Measurements from ENCODE around the gene ZNF687. TPM values are rescaled to one million over a fixed set of nuclear protein-coding genes. Genes with fewer than 3 reads are reported as not detected.

Gene ZNF687
- total RNA-seq, 1 experiment from 2014 or later, result 34.3 TPM

DNA sequence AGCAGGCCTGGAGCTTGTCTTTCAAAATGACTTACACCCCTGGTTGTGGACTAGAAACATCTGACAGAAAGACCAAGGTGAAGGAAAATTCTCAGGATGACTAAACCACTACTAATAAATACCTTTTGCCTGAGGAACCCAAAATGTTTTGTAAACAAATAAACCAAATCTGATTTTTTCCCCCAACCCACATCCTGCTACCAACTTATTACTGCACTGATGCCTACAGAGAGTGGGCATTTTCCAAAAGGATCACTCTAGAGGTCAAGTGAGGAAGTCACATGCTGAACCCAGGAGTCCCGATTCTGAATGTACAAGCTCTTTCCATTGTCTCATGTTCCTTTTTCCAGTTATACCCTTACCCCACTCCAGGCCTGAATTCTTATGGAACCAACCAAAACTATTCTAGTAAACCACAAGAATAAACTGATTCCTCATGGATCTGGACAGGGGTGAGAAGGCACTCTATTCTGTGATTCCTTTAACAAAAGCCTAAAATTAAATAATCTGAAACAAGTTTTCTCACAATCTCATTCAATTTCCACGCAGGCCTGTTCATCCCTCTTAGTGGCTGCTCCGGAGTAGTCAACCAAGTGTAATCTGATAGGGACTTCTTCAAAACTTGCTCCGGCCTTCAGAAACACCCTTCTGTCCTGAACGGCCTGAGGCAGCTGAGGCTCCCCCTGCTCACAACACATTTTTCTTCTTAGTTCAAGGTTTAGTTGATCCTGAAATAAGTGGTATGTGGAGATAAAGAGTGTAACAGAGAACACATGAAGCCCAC is 43.7 kb downstream of the ZNF687 start:
- peaks cover 0 to under 1% of the 10 kb centered on the region in 2 experiments; a peak in 1 of 4 replicates for H3K36me3 ChIP-seq (ENCODE audit: control insufficient read depth in 1 of 2, insufficient read depth in 2 of 2, low read length in 2 of 2)
- intact Hi-C loops (cut with micrococcal nuclease), result loop anchor here (5.0 kb wide), 1 partner anchor 129 kb away; the partner anchor contains the start of gene PIP5K1A
- ChIA-PET POLR2A (interaction anchor here (1.8 to 2.3 kb wide), 3 partner anchors 12 to 15 kb away, joined by 8 to 18 read pairs (median 11); no protein-coding TSS in a partner anchor), CTCF (interaction anchor here (1.1 kb wide), 2 partner anchors 15 to 25 kb away, joined by 4 to 6 read pairs; no protein-coding TSS in a partner anchor), RAD21 (ENCODE audit: low non-redundant PET in 1 of 2, low total read pairs in 2 of 2, uncharacterized antibody in 2 of 2, unreplicated experiment in 2 of 2) (interaction anchor here in 1 of 2 experiments (1.6 kb wide), 1 partner anchor 15 kb away, joined by 6 read pairs; no protein-coding TSS in a partner anchor)
- no peaks in the 10 kb centered on the region for H4K20me1 ChIP-seq (ENCODE audit: insufficient read depth)
- peaks cover 14% of the 10 kb centered on the region for H3K79me2 ChIP-seq (ENCODE audit: insufficient read depth, low read length)
- H3K9me3 ChIP-seq (ENCODE audit: control insufficient read depth in 1 of 2, insufficient read depth in 1 of 2, low read depth in 1 of 2, low read length in 2 of 2), result no peaks in the 10 kb centered on the region
- no peaks in the 10 kb centered on the region for H3K27me3 ChIP-seq (ENCODE audit: insufficient read depth, low read length)
- no peak overlapping the region for H3K27ac ChIP-seq (ENCODE audit: low read depth, low read length)
- ATAC-seq (no peak), DNase-seq (ENCODE audit: low read depth, low spot score) (no peak)
- no peak overlapping the region for H2AFZ ChIP-seq (ENCODE audit: low read depth, low read length, poor library complexity, severe bottlenecking)
- TF ChIP-seq, protein P1, sequence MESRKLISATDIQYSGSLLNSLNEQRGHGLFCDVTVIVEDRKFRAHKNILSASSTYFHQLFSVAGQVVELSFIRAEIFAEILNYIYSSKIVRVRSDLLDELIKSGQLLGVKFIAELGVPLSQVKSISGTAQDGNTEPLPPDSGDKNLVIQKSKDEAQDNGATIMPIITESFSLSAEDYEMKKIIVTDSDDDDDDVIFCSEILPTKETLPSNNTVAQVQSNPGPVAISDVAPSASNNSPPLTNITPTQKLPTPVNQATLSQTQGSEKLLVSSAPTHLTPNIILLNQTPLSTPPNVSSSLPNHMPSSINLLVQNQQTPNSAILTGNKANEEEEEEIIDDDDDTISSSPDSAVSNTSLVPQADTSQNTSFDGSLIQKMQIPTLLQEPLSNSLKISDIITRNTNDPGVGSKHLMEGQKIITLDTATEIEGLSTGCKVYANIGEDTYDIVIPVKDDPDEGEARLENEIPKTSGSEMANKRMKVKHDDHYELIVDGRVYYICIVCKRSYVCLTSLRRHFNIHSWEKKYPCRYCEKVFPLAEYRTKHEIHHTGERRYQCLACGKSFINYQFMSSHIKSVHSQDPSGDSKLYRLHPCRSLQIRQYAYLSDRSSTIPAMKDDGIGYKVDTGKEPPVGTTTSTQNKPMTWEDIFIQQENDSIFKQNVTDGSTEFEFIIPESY (IDR thresholded peaks at IDR 0.05; ENCODE audit: extremely low read depth, insufficient replicate concordance, low read length), result no peak
- no peak for TF ChIP-seq EZH2phosphoT487 (IDR thresholded peaks at IDR 0.05; ENCODE audit: borderline replicate concordance)
- no peak for TF ChIP-seq SP1 (IDR thresholded peaks at IDR 0.05; ENCODE audit: low read depth)
- TF ChIP-seq ELF1 (IDR thresholded peaks at IDR 0.05; ENCODE audit: borderline replicate concordance, low read depth), result no peak
- no peak for TF ChIP-seq ZFX (IDR thresholded peaks at IDR 0.05)
- TF ChIP-seq EGR1 (IDR thresholded peaks at IDR 0.05; ENCODE audit: low read depth), result no peak
- TF ChIP-seq JUND (IDR thresholded peaks at IDR 0.05), result no peak
- TF ChIP-seq YY1 (IDR thresholded peaks at IDR 0.05; ENCODE audit: extremely low read depth, insufficient replicate concordance, low read depth, low read length), result no peak
- TF ChIP-seq, protein P2, sequence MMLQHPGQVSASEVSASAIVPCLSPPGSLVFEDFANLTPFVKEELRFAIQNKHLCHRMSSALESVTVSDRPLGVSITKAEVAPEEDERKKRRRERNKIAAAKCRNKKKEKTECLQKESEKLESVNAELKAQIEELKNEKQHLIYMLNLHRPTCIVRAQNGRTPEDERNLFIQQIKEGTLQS (IDR thresholded peaks at IDR 0.05), result no peak
- no peak for TF ChIP-seq SRF (IDR thresholded peaks at IDR 0.05; ENCODE audit: low read depth)
- TF ChIP-seq FOSL1 (IDR thresholded peaks at IDR 0.05; ENCODE audit: low read depth), result no peak
- TF ChIP-seq POLR2A (IDR thresholded peaks at IDR 0.05; ENCODE audit: borderline replicate concordance, extremely low read depth, insufficient read depth, insufficient read length), result no peak
- TF ChIP-seq, protein P3, sequence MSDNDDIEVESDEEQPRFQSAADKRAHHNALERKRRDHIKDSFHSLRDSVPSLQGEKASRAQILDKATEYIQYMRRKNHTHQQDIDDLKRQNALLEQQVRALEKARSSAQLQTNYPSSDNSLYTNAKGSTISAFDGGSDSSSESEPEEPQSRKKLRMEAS (IDR thresholded peaks at IDR 0.05), result no peak
- peak overlapping the region; percentile 96 for H3K4me2 ChIP-seq (ENCODE audit: low read length)
- TSS peak; percentile 62 for BruUV-seq (replicated peaks)
- peak overlapping the region; percentile 80 to 82 for H3K4me3 ChIP-seq (replicated peaks in 1 of 2; ENCODE audit: low read depth in 1 of 2, low read length in 2 of 2)
- H3K9me2 ChIP-seq (ENCODE audit: insufficient read depth), result no peaks in the 10 kb centered on the region
- peak overlapping the region; percentile 73 for H3K9ac ChIP-seq (ENCODE audit: low read length)
- peaks cover 12 to 24% of the 10 kb centered on the region in 2 experiments for H3K4me1 ChIP-seq (ENCODE audit: control insufficient read depth in 1 of 2, insufficient read depth in 2 of 2, low read length in 2 of 2)

Data from HCT116 (cell line).